ENCODE measurements around the gene ASNS.

ASNS gene

DNA sequence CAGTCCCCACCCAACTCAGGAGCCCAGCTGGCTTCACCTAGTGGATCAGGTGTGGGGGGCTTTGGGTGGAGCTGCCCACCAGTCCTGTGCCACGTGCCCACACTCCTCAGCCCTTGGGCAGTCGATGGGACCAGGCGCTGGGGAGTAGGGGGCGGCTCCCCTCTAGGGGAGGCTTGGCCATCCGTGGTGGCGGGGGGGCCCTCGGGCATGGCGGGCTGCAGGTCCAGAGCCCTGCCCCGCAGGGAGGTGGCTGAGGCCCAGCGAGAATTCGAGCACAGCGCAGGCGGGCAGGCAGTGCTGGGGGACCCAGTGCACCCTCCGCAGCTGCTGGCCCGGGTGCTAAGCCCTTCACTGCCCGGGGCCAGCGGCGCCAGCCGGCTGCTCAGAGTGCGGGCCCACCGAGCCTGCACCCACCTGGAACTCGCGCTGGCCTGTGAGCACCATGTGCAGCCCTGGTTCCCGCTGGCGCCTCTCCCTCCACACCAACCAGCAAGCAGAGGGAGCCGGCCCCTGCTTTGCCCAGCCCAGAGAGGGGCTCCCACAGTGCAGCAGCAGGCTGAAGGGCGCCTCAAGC lies 29.3 kb downstream of the ASNS start:
- no peak for DNase-seq

DNA sequence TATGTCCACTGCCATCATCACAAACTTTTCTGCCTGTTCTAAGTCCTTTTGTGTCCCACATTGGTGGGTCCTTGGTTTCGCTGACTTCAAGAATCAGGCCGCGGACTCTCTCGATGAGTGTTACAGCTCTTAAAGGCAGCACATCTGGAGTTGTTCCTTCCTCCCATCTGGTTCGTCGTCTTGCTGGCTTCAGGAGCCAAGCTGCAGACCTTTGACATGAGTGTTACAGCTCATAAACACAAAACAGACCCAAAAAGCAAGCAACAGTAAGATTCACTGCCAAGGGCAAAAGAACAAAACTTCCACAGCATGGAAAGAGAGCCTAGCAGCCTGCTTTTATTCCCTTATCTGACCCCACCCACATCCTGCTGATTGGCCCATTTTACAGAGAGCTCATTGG lies 30.2 kb downstream of the ASNS start:
- DNase-seq, result no peak

DNA sequence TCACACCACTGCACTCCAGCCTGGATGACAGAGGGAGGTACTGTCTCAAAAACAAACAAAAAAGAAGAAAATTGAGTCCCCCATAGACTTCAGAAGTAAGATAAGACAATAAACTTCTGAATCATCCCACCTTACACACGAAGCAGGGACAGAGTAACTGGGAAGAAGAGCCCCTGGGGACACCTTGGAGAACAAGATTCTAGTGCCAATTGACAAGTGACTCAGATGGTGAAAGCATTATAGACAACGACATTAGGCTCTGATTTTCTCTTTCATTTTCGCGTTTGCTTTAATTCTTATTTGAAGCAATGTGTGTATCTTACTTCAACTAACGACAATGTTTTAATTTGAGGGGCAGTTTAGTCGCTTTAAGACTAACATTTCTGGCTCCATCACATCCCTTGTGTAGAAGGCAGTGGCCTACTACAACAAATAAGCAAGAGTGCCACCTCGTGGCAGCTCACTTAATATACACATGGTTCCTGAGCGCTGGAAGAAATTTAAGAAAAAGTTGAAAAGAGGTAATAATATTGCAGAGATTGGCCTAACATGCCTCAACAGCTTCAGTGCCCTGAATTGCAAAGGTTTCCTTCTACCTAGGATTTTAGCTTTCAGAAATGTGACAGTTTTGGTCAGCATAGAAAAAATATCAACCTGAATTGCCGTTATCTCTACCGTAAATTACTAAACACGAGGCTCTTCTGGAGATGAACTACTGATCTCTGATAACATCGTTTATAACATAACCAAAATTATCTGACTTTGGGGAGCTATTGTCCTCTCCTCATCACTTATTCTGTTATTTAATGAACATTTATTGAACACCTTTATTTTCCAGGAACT lies 36.7 kb downstream of the ASNS start:
- peak; percentile 20 to 73 for DNase-seq

DNA sequence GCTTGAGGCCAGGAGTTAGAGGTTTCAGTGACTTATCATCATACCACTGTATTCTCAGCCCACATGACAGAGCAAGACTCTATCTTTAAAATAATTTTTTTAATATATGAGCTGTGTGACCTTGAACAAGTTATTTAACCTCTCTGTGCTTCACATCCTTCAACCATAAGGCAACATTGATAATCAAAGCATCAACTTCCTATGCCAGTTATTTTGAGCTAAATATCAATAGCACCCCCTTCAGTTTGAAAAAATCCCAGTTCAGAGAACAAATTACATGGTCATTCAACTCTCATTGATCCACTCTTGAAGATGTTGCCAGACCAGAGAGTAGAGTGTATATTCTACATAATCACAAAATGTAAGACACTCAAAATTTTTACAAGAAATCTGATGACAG lies 53.0 kb downstream of the ASNS start:
- DNase-seq, result no peak

DNA sequence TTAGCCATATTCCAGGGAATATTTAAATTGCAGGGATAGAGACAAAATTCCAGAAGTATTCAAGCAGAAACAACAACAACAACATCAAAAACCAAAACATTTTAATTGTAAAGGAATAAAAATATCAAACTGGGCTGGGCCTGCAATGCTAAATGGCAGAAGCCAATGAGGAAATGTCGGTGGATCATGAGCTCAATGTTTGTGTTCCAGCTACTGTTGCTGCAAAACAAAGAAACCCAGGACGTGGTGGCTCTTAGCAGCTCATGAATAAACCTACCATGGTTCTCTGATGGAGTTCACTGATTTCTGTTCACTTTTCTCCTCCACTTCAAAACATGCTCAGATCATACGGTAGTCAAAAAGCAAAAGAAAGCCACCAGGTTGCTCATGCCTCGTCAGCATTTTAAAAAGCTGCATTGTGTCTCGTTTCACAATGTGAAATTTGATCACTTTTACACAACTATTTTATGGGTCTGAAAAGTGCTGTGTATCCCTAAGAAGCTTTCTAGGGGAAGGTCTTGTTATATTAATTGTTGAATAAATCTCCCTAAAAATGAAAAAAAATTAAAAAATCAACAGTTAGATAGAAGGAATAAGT lies 54.0 kb downstream of the ASNS start:
- no peak for DNase-seq

Data from NCI-H1930 (cell line).